Esophagus (tissue), 2 donors: ENCODE data around the gene SLC26A6. TPM values are rescaled to one million over a fixed set of nuclear protein-coding genes. Genes with fewer than 3 reads are reported as not detected.

ENCODE experiments used
- H3K27ac ChIP-seq, 2 donors: one replicate each; pipeline ENCODE4 v1.5.1; 2013; ENCODE audit warnings: low read depth in 2 of 2, mild to moderate bottlenecking in 2 of 2, inconsistent platforms in 1 of 2, low read length in 1 of 2, moderate library complexity in 1 of 2
- H3K27me3 ChIP-seq, 2 donors: one replicate each; pipeline ENCODE4 v1.6.1; 2013; ENCODE audit warnings: low read length in 2 of 2, control low read depth in 1 of 2, mild to moderate bottlenecking in 1 of 2; ENCODE audit not compliant: insufficient read depth in 2 of 2, control insufficient read depth in 1 of 2
- H3K36me3 ChIP-seq, 2 donors: one replicate each; pipeline ENCODE4 v1.6.1; 2013; ENCODE audit warnings: low read length in 1 of 2; ENCODE audit not compliant: control insufficient read depth in 2 of 2, insufficient read depth in 2 of 2
- H3K4me1 ChIP-seq, 2 donors: one replicate each; pipeline ENCODE4 v1.6.1; 2013; ENCODE audit warnings: low read length in 1 of 2; ENCODE audit not compliant: control insufficient read depth in 2 of 2, insufficient read depth in 2 of 2
- H3K4me3 ChIP-seq, 2 donors: one replicate each; pipeline ENCODE4 v1.5.1; 2013; ENCODE audit warnings: low read length in 2 of 2, mild to moderate bottlenecking in 2 of 2, low read depth in 1 of 2, moderate library complexity in 1 of 2
- H3K9me3 ChIP-seq, 2 donors: one replicate each; pipeline ENCODE4 v1.6.1; 2013; ENCODE audit warnings: mild to moderate bottlenecking in 2 of 2, low read depth in 1 of 2, low read length in 1 of 2, moderate library complexity in 1 of 2; ENCODE audit not compliant: control insufficient read depth in 2 of 2, insufficient read depth in 1 of 2
- WGBS, 2 donors: extraction: QIAGEN DNeasy Blood & Tissue Kit; methylation state at CpG; one replicate each; pipeline ENCODE4 v1.1.7; 2013; 5-methylcytosine and 5-hydroxymethylcytosine counted together
- polyA plus RNA-seq, 2 donors: library from polyadenylated mRNA; stranded (reverse); fragments of 200-250 nt; gene quantifications; one replicate each; pipeline ENCODE4 v1.2.3, GENCODE V29; 2013
- donor health status: healthy with polysubstance abuse.
- donor health status: Bipolar disorder and iron deficiency.

SLC26A6 gene
- polyA plus RNA-seq, 2 donors = 6.4 to 20.8 TPM

- peaks cover 0 to 2% of the 10 kb centered on the region in 2 donors for H3K4me1 ChIP-seq
- 2 to 3% methylated on average over 82 to 86 of the region's 86 CpGs for WGBS, 2 donors
- H3K27ac ChIP-seq = peak within 1 kb of the TSS; percentile 80 to 96
These were observed 25.9 kb downstream of the SLC26A6 start, which contains the start of gene UQCRC1 for GRCh38 chr3:48609088-48610005. Gene UQCRC1 (minus strand): TSS chr3:48609646. CDS start chr3:48609620, 26 bp downstream.

GRCh38 chr3:48607519-48607918 is 27.7 kb downstream of the SLC26A6 start:
- Histone ChIP-seq H3K27me3 (no peaks in the 10 kb centered on the region), H3K36me3 (peaks cover 20 to 31% of the 10 kb centered on the region in 2 donors), H3K4me1 (peaks cover 0 to 2% of the 10 kb centered on the region in 2 donors), H3K9me3 (no peaks in the 10 kb centered on the region), H3K27ac (no peak overlapping the region), H3K4me3 (no peak overlapping the region)
- WGBS, 2 donors = 91% methylated on average over 5 of the region's 5 CpGs

More at GRCh38 chr3:48609088-48610005, 25.9 kb downstream of the SLC26A6 start, which contains the start of gene UQCRC1:
- Histone ChIP-seq H3K36me3 (peaks cover 8 to 13% of the 10 kb centered on the region in 2 donors), H3K4me3 (peak within 1 kb of the TSS; percentile 84 to 96), H3K9me3 (no peaks in the 10 kb centered on the region), H3K27me3 (no peaks in the 10 kb centered on the region)

DNA sequence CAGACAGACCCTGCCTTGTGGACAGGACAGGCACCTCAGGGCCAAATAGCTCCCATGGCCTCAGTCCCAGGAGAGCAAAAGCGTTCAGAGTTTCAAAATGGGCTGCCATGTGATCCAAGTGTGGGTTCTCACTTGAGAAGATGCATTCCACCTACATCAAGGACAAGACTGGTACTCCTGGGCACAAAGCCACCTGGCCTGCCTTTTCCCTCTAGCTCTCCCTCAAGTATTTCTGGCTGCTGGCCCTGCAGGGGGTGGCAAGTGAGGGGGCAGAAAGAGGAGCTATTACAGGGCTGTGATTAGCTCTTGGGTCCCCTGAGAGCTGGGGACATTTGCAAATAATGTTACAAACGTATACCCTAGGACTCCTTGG is 33.7 kb downstream of the SLC26A6 start:
- 37 to 54% methylated on average over 2 of the region's 2 CpGs for WGBS, 2 donors
- H3K9me3 ChIP-seq = no peaks in the 10 kb centered on the region
- no peaks in the 10 kb centered on the region for H3K27me3 ChIP-seq
- H3K27ac ChIP-seq = no peak overlapping the region
- no peak overlapping the region for H3K4me3 ChIP-seq
- peaks cover 37 to 62% of the 10 kb centered on the region in 2 donors for H3K36me3 ChIP-seq
- peaks cover 2 to 32% of the 10 kb centered on the region in 2 donors for H3K4me1 ChIP-seq

DNA sequence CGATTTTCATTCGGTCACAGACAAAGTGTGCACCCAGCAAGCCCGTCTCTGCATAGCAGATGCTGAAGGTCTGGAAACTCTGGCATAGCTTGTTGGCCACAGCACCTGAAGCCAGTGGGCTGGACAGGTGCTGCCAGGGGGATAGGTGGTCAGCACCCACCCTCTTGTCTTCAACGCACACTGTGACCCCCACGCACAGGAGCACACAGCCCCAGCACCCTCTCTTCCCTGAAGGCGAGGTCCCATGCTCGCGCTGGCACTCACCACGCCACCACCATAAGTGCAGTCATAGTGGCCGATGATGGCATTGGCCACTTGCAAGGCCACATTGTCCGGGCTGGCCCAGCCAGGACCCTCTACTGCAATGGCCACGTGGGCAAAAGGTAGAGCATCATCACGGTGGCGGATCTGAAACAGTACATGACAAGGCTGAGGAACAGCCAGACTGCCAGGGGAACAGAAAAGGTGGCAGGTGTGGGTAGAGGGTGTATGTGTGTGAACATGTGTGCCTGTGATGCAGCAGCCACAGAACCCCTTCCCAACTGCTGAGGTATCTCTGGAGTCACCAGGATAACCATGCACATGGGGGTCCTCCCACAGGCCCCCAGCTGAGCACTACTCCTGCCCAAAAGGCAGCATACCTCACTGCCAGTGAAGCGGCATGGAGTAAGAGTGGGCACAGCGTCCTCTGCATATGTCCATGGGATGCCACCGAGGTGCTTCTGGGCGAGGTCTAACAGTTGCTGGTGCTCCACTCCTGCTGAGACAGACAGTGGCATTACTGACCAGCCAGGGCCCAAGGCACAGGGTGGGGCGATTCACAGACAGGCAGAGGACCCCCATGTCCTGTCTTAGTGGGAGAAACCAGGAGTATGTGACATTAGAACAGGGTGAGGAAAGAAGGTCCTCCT is 34.3 kb downstream of the SLC26A6 start:
- no peaks in the 10 kb centered on the region for H3K27me3 ChIP-seq
- no peaks in the 10 kb centered on the region for H3K9me3 ChIP-seq
- peaks cover 37 to 62% of the 10 kb centered on the region in 2 donors for H3K36me3 ChIP-seq
- peaks cover 2 to 35% of the 10 kb centered on the region in 2 donors for H3K4me1 ChIP-seq
- WGBS, 2 donors = 90% methylated on average over 19 of the region's 19 CpGs
- H3K27ac ChIP-seq = peak overlapping the region in 1 of 2 donors; percentile 44
- no peak overlapping the region for H3K4me3 ChIP-seq

DNA sequence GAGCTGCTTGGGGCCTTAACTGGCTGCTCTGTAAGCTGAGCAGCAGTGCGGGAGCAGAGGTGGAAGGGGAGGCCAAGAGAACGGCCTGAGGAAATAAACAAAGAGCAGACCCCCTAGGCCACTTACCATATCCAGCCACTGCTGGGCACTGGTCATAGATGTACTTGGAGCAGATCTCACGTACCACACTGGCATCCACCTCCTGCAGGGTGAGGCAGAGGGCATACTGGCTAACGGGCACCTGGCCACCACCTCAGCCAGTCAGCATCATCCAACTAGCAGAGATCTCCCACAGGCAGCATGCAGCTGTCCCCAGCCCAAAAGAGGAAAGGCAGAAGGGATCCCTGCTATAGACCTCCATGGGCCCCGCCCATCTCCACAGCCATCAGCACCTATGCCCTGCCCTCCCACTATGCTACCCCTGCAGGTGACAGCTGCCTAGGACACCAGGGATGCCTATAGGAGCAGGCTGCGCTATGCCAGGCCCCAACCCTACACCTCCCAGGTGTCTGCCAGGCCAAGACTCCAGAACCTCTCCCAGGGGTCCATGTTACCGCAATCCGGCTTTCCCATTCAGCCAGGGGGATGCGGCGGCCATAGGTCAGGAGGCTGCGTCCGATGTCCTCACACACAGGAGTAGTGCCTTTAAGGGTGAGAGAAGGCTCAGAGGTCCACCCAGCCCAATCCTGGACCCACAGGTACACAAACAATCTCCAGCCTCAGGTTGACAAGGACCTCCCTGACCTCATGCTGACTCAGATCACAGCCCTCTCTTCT is 35.6 kb downstream of the SLC26A6 start:
- no peak overlapping the region for H3K4me3 ChIP-seq
- no peaks in the 10 kb centered on the region for H3K9me3 ChIP-seq
- H3K4me1 ChIP-seq = peaks cover 2 to 46% of the 10 kb centered on the region in 2 donors
- H3K27me3 ChIP-seq = no peaks in the 10 kb centered on the region
- peak overlapping the region; percentile 84 to 92 for H3K27ac ChIP-seq
- WGBS, 2 donors = 74 to 81% methylated on average over 12 of the region's 12 CpGs
- peaks cover 33 to 53% of the 10 kb centered on the region in 2 donors for H3K36me3 ChIP-seq

- H3K4me1 ChIP-seq = peaks cover 2 to 46% of the 10 kb centered on the region in 2 donors
- no peaks in the 10 kb centered on the region for H3K9me3 ChIP-seq
- no peak overlapping the region for H3K4me3 ChIP-seq
- H3K36me3 ChIP-seq = peaks cover 27 to 47% of the 10 kb centered on the region in 2 donors
- 42 to 48% methylated on average over 11 of the region's 11 CpGs for WGBS, 2 donors
- H3K27me3 ChIP-seq = no peaks in the 10 kb centered on the region
- H3K27ac ChIP-seq = peak overlapping the region; percentile 84 to 92
These were observed 36.2 kb downstream of the SLC26A6 start for GRCh38 chr3:48599077-48599501.

DNA sequence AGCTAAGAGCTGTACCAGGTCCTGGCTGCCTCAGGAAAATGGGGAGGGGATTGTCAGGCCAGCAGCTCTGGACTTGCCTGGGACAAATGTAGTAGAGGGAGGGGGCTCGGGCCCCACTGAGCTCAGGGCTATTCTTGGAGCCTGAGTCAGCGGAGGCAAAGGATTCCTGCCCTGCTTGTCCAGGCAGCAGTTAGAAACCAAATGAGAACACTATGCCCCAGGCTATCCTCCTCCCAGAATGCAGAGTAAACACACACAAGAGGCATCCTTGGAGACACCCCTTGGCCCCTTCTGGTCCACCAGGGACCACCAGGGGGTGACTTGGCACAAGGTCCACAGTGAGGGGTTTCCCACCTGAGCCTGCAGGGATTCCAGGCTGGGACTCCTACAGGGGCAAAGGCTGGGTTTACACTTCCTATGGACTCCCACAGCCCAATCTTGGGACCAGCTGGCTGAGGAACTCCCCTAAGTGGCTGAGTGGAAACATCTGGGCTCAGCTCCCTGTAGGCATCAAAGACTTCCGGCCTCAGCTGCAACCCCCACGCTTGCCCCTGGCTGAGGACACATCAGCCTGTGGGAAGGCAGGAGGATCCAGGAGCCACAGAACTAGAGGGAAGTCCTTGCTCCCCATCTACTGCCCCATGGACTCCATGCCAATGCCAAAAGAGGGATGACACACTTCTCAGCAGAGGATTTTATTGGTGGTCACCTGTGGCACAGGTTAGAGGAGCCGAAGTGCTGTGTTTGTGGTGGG is 36.8 kb downstream of the SLC26A6 start:
- 34 to 46% methylated on average over 5 of the region's 5 CpGs for WGBS, 2 donors
- peak overlapping the region; percentile 84 to 92 for H3K27ac ChIP-seq
- peaks cover 2 to 46% of the 10 kb centered on the region in 2 donors for H3K4me1 ChIP-seq
- H3K9me3 ChIP-seq = no peaks in the 10 kb centered on the region
- H3K36me3 ChIP-seq = peaks cover 21 to 41% of the 10 kb centered on the region in 2 donors
- no peaks in the 10 kb centered on the region for H3K27me3 ChIP-seq
- H3K4me3 ChIP-seq = no peak overlapping the region

DNA sequence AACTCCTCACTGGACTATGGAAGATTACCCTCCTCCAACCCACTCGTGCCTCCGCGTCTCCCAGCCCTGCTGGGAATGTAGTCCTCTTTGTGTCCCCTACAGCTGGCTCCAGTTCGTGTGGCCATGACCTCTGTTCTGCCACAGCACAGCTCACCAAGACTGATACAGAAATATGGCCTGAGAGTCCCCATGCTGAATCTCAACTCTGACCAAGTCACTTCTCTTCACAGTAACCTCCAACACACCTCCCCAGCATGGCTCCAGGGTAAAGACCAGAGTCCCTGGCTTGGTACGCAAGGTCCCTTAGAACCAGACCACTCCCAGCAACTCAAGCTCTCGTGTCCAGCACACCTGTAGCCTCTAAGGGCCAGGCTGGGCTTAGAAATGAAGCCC is 37.9 kb downstream of the SLC26A6 start:
- peaks cover 2 to 52% of the 10 kb centered on the region in 2 donors for H3K4me1 ChIP-seq
- H3K9me3 ChIP-seq = no peaks in the 10 kb centered on the region
- peaks cover 17 to 35% of the 10 kb centered on the region in 2 donors for H3K36me3 ChIP-seq
- H3K27ac ChIP-seq = peak overlapping the region; percentile 82 to 92
- H3K27me3 ChIP-seq = no peaks in the 10 kb centered on the region
- 82 to 90% methylated on average over 6 of the region's 6 CpGs for WGBS, 2 donors
- H3K4me3 ChIP-seq = no peak overlapping the region
